ENCODE results near the gene DCTN4.
"Not testable (repeated sequence)": the region's sequence is repeated elsewhere in the genome, so short reads cannot be mapped to it uniquely, and the experiment has no call there.

DCTN4 gene

GRCh38 chr5:150750469-150750868 lies 8.3 kb downstream of the DCTN4 start:
- FAIRE-seq = no peak
- DNase-seq (ENCODE audit: extremely low spot score, insufficient read length, low read depth) = no peak

- DNase-seq (ENCODE audit: extremely low spot score, insufficient read length, low read depth); FAIRE-seq: not testable (repeated sequence)
Measured at GRCh38 chr5:150743142-150743488, 15.7 kb downstream of the DCTN4 start.

- not testable (repeated sequence) for FAIRE-seq; DNase-seq (ENCODE audit: extremely low spot score, insufficient read length, low read depth)
Measured at GRCh38 chr5:150742455-150743141, 16.2 kb downstream of the DCTN4 start.

- DNase-seq (ENCODE audit: extremely low spot score, insufficient read length, low read depth) = no peak
- FAIRE-seq = no peak
Measured at GRCh38 chr5:150740992-150741391, 17.8 kb downstream of the DCTN4 start.

GRCh38 chr5:150738862-150739261 lies 20.0 kb downstream of the DCTN4 start:
- FAIRE-seq (no peak), DNase-seq (ENCODE audit: extremely low spot score, insufficient read length, low read depth) (no peak)

- DNase-seq (ENCODE audit: extremely low spot score, insufficient read length, low read depth) (peak; percentile 14), FAIRE-seq (peak; percentile 79)
Measured at GRCh38 chr5:150734579-150735384, 24.0 kb downstream of the DCTN4 start.

GRCh38 chr5:150731669-150732242 lies 27.1 kb downstream of the DCTN4 start:
- FAIRE-seq (no peak), DNase-seq (ENCODE audit: extremely low spot score, insufficient read length, low read depth) (no peak)

- DNase-seq (ENCODE audit: extremely low spot score, insufficient read length, low read depth) (no peak), FAIRE-seq (no peak)
Measured at GRCh38 chr5:150729859-150730258, 29.0 kb downstream of the DCTN4 start.

- FAIRE-seq = no peak
- DNase-seq (ENCODE audit: extremely low spot score, insufficient read length, low read depth) = no peak
Measured at GRCh38 chr5:150723845-150724244, 35.0 kb downstream of the DCTN4 start.

GRCh38 chr5:150710165-150710564 lies 48.7 kb downstream of the DCTN4 start:
- FAIRE-seq (no peak), DNase-seq (ENCODE audit: extremely low spot score, insufficient read length, low read depth) (no peak)

GRCh38 chr5:150706776-150707390 lies 51.9 kb downstream of the DCTN4 start:
- FAIRE-seq (no peak), DNase-seq (ENCODE audit: extremely low spot score, insufficient read length, low read depth) (no peak)

- DNase-seq (ENCODE audit: extremely low spot score, insufficient read length, low read depth) (no peak), FAIRE-seq (no peak)
Measured at GRCh38 chr5:150703762-150704161, 55.1 kb downstream of the DCTN4 start.

GRCh38 chr5:150700594-150701377 lies 58.0 kb downstream of the DCTN4 start, which contains the start of gene RBM22:
Gene RBM22, minus strand, starts transcription at chr5:150701062. Its CDS starts 77 bp downstream, at chr5:150700985.
- FAIRE-seq = peak; percentile 97
- peak; percentile 70 for DNase-seq (ENCODE audit: extremely low spot score, insufficient read length, low read depth)

GRCh38 chr5:150700246-150700593 lies 58.6 kb downstream of the DCTN4 start:
- DNase-seq (ENCODE audit: extremely low spot score, insufficient read length, low read depth) = no peak

GRCh38 chr5:150694612-150695011 lies 64.2 kb downstream of the DCTN4 start:
- DNase-seq (ENCODE audit: extremely low spot score, insufficient read length, low read depth) (no peak), FAIRE-seq (no peak)

More at GRCh38 chr5:150700246-150700593, 58.6 kb downstream of the DCTN4 start:
- FAIRE-seq = no peak

GRCh38 chr5:150692276-150692675 lies 66.5 kb downstream of the DCTN4 start:
- FAIRE-seq = no peak
- no peak for DNase-seq (ENCODE audit: extremely low spot score, insufficient read length, low read depth)

- no peak for DNase-seq (ENCODE audit: extremely low spot score, insufficient read length, low read depth)
- FAIRE-seq = no peak
Measured at GRCh38 chr5:150690760-150691159, 68.1 kb downstream of the DCTN4 start.

GRCh38 chr5:150689120-150689519 lies 69.7 kb downstream of the DCTN4 start:
- DNase-seq (ENCODE audit: extremely low spot score, insufficient read length, low read depth) (no peak), FAIRE-seq (no peak)

GRCh38 chr5:150676578-150676977 lies 82.2 kb downstream of the DCTN4 start:
- FAIRE-seq (no peak), DNase-seq (ENCODE audit: extremely low spot score, insufficient read length, low read depth) (no peak)

GRCh38 chr5:150675069-150675468 lies 83.7 kb downstream of the DCTN4 start:
- FAIRE-seq (no peak), DNase-seq (ENCODE audit: extremely low spot score, insufficient read length, low read depth) (no peak)

All from GM18507 (cell line).